KMS-11 (cell line): ENCODE results near the gene BBS1.

Experiments
- H2AFZ ChIP-seq: fragments of 200-600 bp; sonication (generic); 2 replicates; pipeline ENCODE4 v1.6.1; 2016; ENCODE audit warnings: antibody characterized with exemption, mixed run types, low read depth
- H3K27ac ChIP-seq: fragments of 200-600 bp; sonication (generic); 2 replicates; pipeline ENCODE4 v1.6.1; 2016; ENCODE audit warnings: mild to moderate bottlenecking, mixed run types
- H3K27me3 ChIP-seq: fragments of 200-600 bp; sonication (generic); 2 replicates; pipeline ENCODE4 v1.6.1; 2017; ENCODE audit warnings: mild to moderate bottlenecking, low read depth, mixed run types, moderate library complexity; ENCODE audit not compliant: insufficient read depth
- H3K36me3 ChIP-seq: fragments of 200-600 bp; sonication (generic); 2 replicates; pipeline ENCODE4 v1.6.1; 2017; ENCODE audit warnings: mild to moderate bottlenecking, mixed run types; ENCODE audit not compliant: insufficient read depth
- H3K4me1 ChIP-seq: fragments of 200-600 bp; sonication (generic); 2 replicates; pipeline ENCODE4 v1.6.1; 2016; ENCODE audit warnings: mild to moderate bottlenecking, low read depth, mixed run types; ENCODE audit not compliant: poor library complexity, severe bottlenecking
- H3K4me2 ChIP-seq: fragments of 200-600 bp; sonication (generic); 2 replicates; pipeline ENCODE4 v1.7.0; 2016; ENCODE audit warnings: mild to moderate bottlenecking, mixed run types
- H3K4me3 ChIP-seq: fragments of 200-600 bp; sonication (generic); IDR thresholded peaks from 2 replicates; pipeline ENCODE4 v1.6.1; 2017; ENCODE audit warnings: low read depth, low read length, mixed read lengths; ENCODE audit not compliant: insufficient read depth
- H3K79me2 ChIP-seq: fragments of 200-600 bp; sonication (generic); 2 replicates; pipeline ENCODE4 v1.6.1; 2016; ENCODE audit warnings: low read depth, mixed run types; ENCODE audit not compliant: insufficient read depth
- H3K9ac ChIP-seq: fragments of 200-600 bp; sonication (generic); 2 replicates; pipeline ENCODE4 v1.6.1; 2016; ENCODE audit warnings: mild to moderate bottlenecking, mixed run types
- H4K20me1 ChIP-seq: fragments of 200-600 bp; sonication (generic); 2 replicates; pipeline ENCODE4 v1.6.1; 2016; ENCODE audit warnings: mild to moderate bottlenecking, mixed run types; ENCODE audit not compliant: insufficient read depth
- TF ChIP-seq, protein P1 (sequence below): fragments of 200-600 bp; sonication (generic); conservative IDR thresholded peaks from 2 replicates; pipeline ENCODE4 v1.6.1; 2017; ENCODE audit warnings: low read depth, mild to moderate bottlenecking, antibody characterized with exemption, low read length, moderate library complexity, mixed read lengths

The BBS1 gene

DNA sequence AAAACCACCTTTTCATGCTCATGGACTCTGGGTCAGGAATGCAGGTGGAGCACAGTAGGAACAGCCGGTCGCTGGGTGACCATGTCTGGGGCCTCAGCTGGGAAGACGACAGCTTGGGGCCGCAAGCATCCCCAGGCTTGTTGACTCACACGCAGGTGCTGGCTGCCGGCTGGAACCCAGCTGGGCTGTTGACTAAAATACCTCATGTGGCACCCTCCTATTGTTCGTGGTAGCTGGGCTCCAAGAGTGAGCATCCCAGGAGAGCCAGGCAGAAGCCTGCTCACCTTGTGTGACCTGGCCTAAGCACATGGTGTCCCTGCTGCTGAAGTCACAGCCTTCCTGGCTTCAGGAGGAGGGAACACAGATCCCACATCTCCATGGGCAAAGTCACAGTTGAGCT lies 20.8 kb upstream of the BBS1 start:
- TF ChIP-seq, protein P1, sequence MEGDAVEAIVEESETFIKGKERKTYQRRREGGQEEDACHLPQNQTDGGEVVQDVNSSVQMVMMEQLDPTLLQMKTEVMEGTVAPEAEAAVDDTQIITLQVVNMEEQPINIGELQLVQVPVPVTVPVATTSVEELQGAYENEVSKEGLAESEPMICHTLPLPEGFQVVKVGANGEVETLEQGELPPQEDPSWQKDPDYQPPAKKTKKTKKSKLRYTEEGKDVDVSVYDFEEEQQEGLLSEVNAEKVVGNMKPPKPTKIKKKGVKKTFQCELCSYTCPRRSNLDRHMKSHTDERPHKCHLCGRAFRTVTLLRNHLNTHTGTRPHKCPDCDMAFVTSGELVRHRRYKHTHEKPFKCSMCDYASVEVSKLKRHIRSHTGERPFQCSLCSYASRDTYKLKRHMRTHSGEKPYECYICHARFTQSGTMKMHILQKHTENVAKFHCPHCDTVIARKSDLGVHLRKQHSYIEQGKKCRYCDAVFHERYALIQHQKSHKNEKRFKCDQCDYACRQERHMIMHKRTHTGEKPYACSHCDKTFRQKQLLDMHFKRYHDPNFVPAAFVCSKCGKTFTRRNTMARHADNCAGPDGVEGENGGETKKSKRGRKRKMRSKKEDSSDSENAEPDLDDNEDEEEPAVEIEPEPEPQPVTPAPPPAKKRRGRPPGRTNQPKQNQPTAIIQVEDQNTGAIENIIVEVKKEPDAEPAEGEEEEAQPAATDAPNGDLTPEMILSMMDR = no peak
- no peak overlapping the region for H3K4me2 ChIP-seq
- no peak overlapping the region for H3K27ac ChIP-seq
- H3K4me3 ChIP-seq = no peak overlapping the region
- H2AFZ ChIP-seq = no peak overlapping the region
- no peaks in the 10 kb centered on the region for H3K79me2 ChIP-seq
- no peak overlapping the region for H3K9ac ChIP-seq
- no peaks in the 10 kb centered on the region for H4K20me1 ChIP-seq
- H3K36me3 ChIP-seq = no peaks in the 10 kb centered on the region
- no peaks in the 10 kb centered on the region for H3K27me3 ChIP-seq
- H3K4me1 ChIP-seq = peaks cover 10% of the 10 kb centered on the region

DNA sequence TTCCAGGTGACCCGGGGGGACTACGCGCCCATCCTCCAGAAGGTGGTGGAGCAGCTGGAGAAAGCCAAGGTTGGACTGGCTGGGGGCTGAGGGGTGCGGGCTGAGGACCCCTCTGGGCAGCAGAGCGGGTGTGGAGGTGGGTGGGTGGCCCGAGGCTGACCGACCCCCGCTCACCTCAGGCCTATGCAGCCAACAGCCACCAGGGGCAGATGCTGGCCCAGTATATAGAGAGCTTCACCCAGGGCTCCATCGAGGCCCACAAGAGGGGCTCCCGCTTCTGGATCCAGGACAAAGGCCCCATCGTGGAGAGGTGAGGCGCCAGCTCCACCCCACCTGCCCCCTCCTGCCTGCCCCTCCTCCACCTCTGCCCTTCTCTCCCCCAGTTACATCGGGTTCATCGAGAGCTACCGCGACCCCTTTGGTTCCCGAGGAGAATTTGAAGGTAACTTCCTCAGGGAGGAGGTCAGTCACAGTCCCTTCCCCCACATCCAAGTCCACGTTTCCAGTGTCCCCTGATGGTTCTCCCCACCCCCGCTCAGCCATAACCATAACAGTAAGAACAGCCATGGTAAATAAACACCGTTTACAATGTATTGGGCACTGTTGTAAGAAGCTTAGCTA lies 19.0 kb upstream of the BBS1 start:
- H3K79me2 ChIP-seq = no peaks in the 10 kb centered on the region
- H3K36me3 ChIP-seq = no peaks in the 10 kb centered on the region
- H3K4me1 ChIP-seq = peaks cover 10% of the 10 kb centered on the region
- H3K4me3 ChIP-seq = no peak overlapping the region
- no peak overlapping the region for H3K9ac ChIP-seq
- H4K20me1 ChIP-seq = no peaks in the 10 kb centered on the region
- H2AFZ ChIP-seq = no peak overlapping the region
- no peak overlapping the region for H3K27ac ChIP-seq
- H3K4me2 ChIP-seq = no peak overlapping the region
- TF ChIP-seq, protein P1 = 0 out of 2 replicates have a peak, but pooled peaks have one; percentile 19
- no peaks in the 10 kb centered on the region for H3K27me3 ChIP-seq

DNA sequence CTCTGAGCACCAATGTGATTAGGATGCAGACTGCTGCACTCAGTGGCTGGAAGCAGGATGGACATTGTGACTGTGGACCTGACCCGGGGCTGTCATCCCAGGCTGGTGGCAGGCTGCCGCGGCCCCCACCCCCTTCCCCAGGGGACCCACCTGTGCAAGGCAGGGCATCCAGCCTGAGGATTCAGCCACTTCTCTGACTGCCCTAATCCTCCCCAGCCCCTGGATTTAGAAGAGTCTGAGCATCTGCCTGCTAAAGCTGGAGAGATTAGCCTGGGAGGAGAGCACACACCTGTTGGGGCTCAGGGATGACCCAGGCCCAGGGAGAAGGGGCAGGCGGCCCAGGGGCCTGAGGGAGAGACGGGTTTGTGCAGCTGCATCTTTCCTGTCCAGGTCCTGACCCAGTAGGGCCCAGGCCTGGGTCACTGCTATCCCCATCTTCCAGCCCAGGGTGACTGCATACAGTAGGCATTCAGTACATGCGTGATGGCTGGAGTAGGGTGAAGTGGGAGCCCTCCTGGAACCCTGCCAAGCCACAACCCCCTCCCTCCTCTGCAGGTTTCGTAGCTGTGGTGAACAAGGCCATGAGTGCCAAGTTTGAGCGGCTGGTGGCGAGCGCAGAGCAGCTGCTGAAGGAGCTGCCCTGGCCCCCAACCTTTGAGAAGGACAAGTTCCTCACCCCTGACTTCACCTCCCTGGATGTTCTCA lies 18.1 kb upstream of the BBS1 start:
- Histone ChIP-seq H3K4me2 (no peak overlapping the region; the same call in 1 of the 2 replicates), H3K4me3 (no peak overlapping the region), H2AFZ (no peak overlapping the region), H3K4me1 (peaks cover 10% of the 10 kb centered on the region), H3K9ac (no peak overlapping the region), H3K36me3 (no peaks in the 10 kb centered on the region), H3K27me3 (no peaks in the 10 kb centered on the region), H3K79me2 (no peaks in the 10 kb centered on the region), H3K27ac (no peak overlapping the region), H4K20me1 (no peaks in the 10 kb centered on the region)
- TF ChIP-seq, protein P1 = no peak

DNA sequence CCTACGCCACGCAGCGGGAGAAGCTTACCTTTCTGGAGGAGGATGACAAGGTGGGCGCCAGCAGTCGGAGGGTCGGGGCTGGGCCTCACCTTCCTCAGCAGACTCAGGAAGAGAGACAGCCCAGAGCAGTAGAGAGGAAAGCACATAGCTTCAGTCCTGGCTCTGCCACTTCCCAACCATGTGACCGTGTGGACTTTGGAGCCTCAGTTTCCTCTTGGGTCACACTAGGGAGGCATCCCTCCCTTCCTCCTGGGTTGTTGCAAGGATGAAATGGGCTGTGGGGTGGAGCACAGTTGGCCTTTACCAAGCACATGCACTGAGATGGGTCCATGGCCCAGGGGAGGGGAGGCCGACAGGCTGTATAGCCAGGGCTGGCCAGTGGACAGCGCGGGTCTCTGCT lies 17.3 kb upstream of the BBS1 start:
- H3K9ac ChIP-seq = no peak overlapping the region
- H3K4me2 ChIP-seq = no peak overlapping the region
- H3K27ac ChIP-seq = no peak overlapping the region
- H4K20me1 ChIP-seq = no peaks in the 10 kb centered on the region
- TF ChIP-seq, protein P1 = no peak
- no peaks in the 10 kb centered on the region for H3K36me3 ChIP-seq
- no peaks in the 10 kb centered on the region for H3K27me3 ChIP-seq
- no peak overlapping the region for H2AFZ ChIP-seq
- H3K4me1 ChIP-seq = peaks cover 10% of the 10 kb centered on the region
- H3K4me3 ChIP-seq = no peak overlapping the region
- no peaks in the 10 kb centered on the region for H3K79me2 ChIP-seq
